ENCODE results near the gene GOLGA5.

GRCh38 chr14:92850492-92850891 lies 56.4 kb downstream of the GOLGA5 start:
- TF ChIP-seq CTCF (IDR thresholded peaks at IDR 0.05 in 4 of 5, conservative IDR thresholded peaks at IDR 0.05 in 1 of 5) (no peak), POLR2A (IDR thresholded peaks at IDR 0.05) (no peak)
